ENCODE measurements around the gene KRAS. TPM values are rescaled to one million over a fixed set of nuclear protein-coding genes. Genes with fewer than 3 reads are reported as not detected.

KRAS gene
- total and polyA plus RNA-seq, 2 of the 4 experiments (the other 2 are of a cell fraction): 9.3 to 10.7 TPM

DNA sequence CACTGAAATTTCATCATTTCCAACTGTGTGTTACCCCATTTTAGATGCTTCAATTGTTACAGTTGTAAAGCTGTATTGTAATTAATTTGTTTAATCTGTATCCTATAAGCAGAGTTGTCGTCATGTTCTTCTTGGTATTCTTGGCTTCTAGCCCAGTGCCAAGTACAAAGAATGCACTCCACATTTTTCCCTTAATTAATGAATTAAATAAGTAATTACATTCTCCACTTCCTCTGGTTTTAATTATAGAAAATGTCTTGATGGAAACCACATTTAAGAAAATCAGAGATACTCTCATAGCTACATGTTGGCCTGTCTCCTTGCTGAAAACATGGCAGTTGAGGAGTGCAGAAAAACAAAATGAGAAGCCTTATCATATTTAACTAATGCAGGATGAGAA is 56.5 kb downstream of the KRAS start:
- Histone ChIP-seq H3K36me3 (ENCODE audit: control insufficient read depth, insufficient read depth, low read length) (no peaks in the 10 kb centered on the region), H2AK5ac (ENCODE audit: low read depth, low read length) (no peak overlapping the region), H3K4me3 (ENCODE audit: insufficient read depth, low read depth, low read length) (no peak overlapping the region), H3K18ac (ENCODE audit: low read depth, low read length) (no peak overlapping the region), H2BK120ac (ENCODE audit: low read depth, low read length) (no peak overlapping the region), H4K5ac (ENCODE audit: low read depth, low read length) (no peak overlapping the region), H3K4me2 (ENCODE audit: low read depth, low read length) (no peak overlapping the region), H3K9ac (ENCODE audit: low read depth, low read length) (no peak overlapping the region), H3K79me1 (ENCODE audit: low read depth in 1 of 2, low read length in 2 of 2) (peaks cover 0 to 29% of the 10 kb centered on the region in 2 experiments; a peak in 3 of 4 replicates), H3K4ac (ENCODE audit: low read depth, low read length) (no peak overlapping the region), H4K8ac (ENCODE audit: low read depth in 2 of 2, low read length in 2 of 2) (no peak overlapping the region), H3K14ac (replicated peaks; ENCODE audit: low read depth, low read length) (no peak overlapping the region), H3K9me1 (ENCODE audit: insufficient read depth, low read length) (0 out of 2 replicates have a peak, but pooled peaks cover 3% of the 10 kb centered on the region), H2BK20ac (ENCODE audit: low read depth, low read length) (no peak overlapping the region), H3K9me3 (ENCODE audit: control insufficient read depth, insufficient read depth, low read length) (no peaks in the 10 kb centered on the region), H4K20me1 (ENCODE audit: insufficient read depth, low read length) (no peaks in the 10 kb centered on the region), H3K56ac (ENCODE audit: extremely low read depth, insufficient read depth, low read length) (no peak overlapping the region), H2AK9ac (replicated peaks; ENCODE audit: low read depth, low read length, poor library complexity) (no peak overlapping the region), H3K4me1 (ENCODE audit: control insufficient read depth, insufficient read depth, low read length) (peaks cover 6% of the 10 kb centered on the region), H3K23ac (ENCODE audit: low read depth, low read length) (no peak overlapping the region), H4K91ac (ENCODE audit: insufficient read depth, low read depth, low read length) (no peak overlapping the region), H3K27ac (ENCODE audit: insufficient read depth, low read length) (no peak overlapping the region), H2AFZ (replicated peaks; ENCODE audit: low read length, poor library complexity) (no peak overlapping the region), H2BK15ac (ENCODE audit: low read depth, low read length) (no peak overlapping the region), H3K27me3 (ENCODE audit: control insufficient read depth, insufficient read depth, low read length) (no peaks in the 10 kb centered on the region), H2BK5ac (ENCODE audit: low read depth, low read length, poor library complexity, severe bottlenecking) (no peak overlapping the region)
- in situ Hi-C loops (cut with MboI; ENCODE audit: low sequenced_read_pairs): no loop called here
- POLR2A ChIA-PET (ENCODE audit: unreplicated experiment): no interaction called here
- TF ChIP-seq, protein P1, sequence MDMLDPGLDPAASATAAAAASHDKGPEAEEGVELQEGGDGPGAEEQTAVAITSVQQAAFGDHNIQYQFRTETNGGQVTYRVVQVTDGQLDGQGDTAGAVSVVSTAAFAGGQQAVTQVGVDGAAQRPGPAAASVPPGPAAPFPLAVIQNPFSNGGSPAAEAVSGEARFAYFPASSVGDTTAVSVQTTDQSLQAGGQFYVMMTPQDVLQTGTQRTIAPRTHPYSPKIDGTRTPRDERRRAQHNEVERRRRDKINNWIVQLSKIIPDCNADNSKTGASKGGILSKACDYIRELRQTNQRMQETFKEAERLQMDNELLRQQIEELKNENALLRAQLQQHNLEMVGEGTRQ (IDR thresholded peaks at IDR 0.05; ENCODE audit: low read depth, low read length): no peak
- TF ChIP-seq MXI1 (IDR thresholded peaks at IDR 0.05; ENCODE audit: borderline replicate concordance, low read depth, low read length) (no peak), MAZ (IDR thresholded peaks at IDR 0.05; ENCODE audit: borderline replicate concordance, low read depth, low read length) (no peak), SMC3 (IDR thresholded peaks at IDR 0.05; ENCODE audit: low read depth, low read length) (no peak), CHD1 (IDR thresholded peaks at IDR 0.05; ENCODE audit: low read depth, low read length) (no peak), BHLHE40 (IDR thresholded peaks at IDR 0.05; ENCODE audit: low read depth, low read length) (no peak), CEBPB (IDR thresholded peaks at IDR 0.05; ENCODE audit: low read depth, low read length) (no peak), RAD21 (IDR thresholded peaks at IDR 0.05; ENCODE audit: low read length) (no peak), MAFK (IDR thresholded peaks at IDR 0.05; ENCODE audit: low read depth, low read length) (no peak), RCOR1 (IDR thresholded peaks at IDR 0.05; ENCODE audit: insufficient replicate concordance, low read length) (no peak), RFX5 (IDR thresholded peaks at IDR 0.05; ENCODE audit: low read depth, low read length) (no peak), FOS (IDR thresholded peaks at IDR 0.05; ENCODE audit: low read depth, low read length) (no peak), NFE2L2 (IDR thresholded peaks at IDR 0.05; ENCODE audit: low read depth, low read length) (no peak)
- TF ChIP-seq, protein P2, sequence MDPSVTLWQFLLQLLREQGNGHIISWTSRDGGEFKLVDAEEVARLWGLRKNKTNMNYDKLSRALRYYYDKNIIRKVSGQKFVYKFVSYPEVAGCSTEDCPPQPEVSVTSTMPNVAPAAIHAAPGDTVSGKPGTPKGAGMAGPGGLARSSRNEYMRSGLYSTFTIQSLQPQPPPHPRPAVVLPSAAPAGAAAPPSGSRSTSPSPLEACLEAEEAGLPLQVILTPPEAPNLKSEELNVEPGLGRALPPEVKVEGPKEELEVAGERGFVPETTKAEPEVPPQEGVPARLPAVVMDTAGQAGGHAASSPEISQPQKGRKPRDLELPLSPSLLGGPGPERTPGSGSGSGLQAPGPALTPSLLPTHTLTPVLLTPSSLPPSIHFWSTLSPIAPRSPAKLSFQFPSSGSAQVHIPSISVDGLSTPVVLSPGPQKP (IDR thresholded peaks at IDR 0.05; ENCODE audit: borderline replicate concordance, low read depth, low read length): no peak
- TF ChIP-seq, protein P3, sequence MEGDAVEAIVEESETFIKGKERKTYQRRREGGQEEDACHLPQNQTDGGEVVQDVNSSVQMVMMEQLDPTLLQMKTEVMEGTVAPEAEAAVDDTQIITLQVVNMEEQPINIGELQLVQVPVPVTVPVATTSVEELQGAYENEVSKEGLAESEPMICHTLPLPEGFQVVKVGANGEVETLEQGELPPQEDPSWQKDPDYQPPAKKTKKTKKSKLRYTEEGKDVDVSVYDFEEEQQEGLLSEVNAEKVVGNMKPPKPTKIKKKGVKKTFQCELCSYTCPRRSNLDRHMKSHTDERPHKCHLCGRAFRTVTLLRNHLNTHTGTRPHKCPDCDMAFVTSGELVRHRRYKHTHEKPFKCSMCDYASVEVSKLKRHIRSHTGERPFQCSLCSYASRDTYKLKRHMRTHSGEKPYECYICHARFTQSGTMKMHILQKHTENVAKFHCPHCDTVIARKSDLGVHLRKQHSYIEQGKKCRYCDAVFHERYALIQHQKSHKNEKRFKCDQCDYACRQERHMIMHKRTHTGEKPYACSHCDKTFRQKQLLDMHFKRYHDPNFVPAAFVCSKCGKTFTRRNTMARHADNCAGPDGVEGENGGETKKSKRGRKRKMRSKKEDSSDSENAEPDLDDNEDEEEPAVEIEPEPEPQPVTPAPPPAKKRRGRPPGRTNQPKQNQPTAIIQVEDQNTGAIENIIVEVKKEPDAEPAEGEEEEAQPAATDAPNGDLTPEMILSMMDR (conservative IDR thresholded peaks at IDR 0.05; ENCODE audit: low read depth, low read length): no peak
- DNase-seq: no peak
- no CpG with 5 or more reads among the region's 1 CpG for WGBS, 2 experiments (ENCODE audit: extremely low coverage in 2 of 2, insufficient read length in 1 of 2)
- dilution Hi-C loops (cut with HindIII; ENCODE audit: low sequenced_read_pairs, unreplicated experiment): no loop called here
- CTCF ChIA-PET: no interaction called here
- BruUV-seq (replicated peaks): no TSS peak
- intact Hi-C loops (cut with micrococcal nuclease): no loop called here
- no peak for ATAC-seq (ENCODE audit: low read depth)
